ENCODE measurements around the gene SETBP1.

SETBP1 gene

DNA sequence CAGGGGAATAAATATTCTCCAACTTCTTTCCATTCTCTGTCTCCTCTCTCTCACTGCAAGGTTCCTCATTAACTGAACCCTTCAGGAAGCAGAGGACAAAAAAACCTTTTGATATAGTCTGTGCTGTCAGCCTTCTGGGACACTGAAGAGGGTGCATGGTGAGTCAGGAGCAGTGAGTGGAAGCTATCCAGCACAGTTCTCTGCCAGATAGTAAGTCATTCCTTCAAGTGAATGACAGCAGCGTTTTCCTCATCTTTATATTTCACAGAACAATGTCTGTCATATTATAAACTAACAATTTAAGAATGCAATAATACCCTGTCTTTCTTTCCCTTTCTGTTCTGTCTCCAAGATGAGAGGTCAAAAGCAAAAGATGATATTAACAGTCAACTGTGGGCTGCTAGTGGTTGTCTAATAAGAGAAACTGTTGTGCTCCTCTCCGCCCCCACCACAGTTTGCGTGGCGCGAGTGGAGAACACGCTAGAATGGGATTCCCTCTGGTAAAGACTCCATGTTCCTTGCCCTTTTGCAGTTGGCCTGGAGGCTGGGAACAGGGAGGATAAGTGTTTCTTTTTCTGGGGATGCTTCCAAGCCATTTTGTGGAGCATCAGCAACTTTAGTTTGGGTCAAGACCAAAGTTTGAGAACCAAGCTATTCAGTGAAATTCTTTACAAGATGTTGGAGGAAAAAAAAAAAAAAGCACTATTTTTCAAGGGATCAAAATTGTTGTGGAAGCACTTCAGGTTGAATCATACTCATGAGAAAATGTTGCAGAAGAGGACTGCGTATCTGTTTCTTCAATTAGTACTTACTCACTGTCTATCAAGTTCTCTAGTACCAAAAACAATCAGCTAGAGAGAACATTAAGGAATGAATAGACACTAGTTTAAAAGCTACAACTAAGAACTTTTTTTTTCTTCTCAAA, 430.2 kb downstream of the SETBP1 start:
- no peak for DNase-seq (ENCODE audit: low spot score)

DNA sequence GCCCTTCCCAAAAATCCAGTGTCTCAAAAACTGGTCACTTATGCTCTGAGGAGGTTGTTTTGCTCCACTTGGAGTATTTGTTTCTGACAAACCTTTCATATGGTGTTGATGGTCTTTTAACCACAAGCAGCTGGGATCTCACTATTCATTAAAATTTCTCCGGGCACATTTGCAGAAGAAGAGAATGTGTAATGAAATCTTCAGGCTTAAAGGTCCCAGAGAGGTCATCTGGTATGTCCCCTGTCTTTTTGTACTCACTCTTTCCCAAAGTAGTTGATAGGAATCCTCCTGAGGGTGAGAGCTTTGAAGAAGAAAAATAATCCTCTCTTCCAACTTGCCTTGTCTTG, 430.8 kb downstream of the SETBP1 start:
- DNase-seq (ENCODE audit: low spot score), result no peak

DNA sequence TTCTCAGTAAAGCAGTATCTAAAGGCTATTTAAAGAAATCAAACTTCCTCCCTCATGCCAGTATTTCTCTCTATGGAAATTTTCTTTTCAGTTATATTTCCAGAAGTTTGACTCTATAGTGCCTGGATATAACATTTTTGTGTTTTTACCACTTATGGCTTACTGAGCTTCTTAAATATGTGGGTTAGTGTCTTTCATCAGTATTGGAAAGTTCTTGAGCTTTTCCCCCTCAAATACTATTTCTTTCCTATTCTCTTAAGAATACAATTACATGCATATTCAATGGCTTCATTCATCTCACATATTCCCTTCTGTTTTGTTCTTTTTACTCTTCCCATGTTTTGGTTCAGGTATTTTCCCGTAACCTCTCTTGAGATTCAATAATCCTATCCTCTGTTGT, 432.0 kb downstream of the SETBP1 start:
- DNase-seq (ENCODE audit: low spot score), result no peak

DNA sequence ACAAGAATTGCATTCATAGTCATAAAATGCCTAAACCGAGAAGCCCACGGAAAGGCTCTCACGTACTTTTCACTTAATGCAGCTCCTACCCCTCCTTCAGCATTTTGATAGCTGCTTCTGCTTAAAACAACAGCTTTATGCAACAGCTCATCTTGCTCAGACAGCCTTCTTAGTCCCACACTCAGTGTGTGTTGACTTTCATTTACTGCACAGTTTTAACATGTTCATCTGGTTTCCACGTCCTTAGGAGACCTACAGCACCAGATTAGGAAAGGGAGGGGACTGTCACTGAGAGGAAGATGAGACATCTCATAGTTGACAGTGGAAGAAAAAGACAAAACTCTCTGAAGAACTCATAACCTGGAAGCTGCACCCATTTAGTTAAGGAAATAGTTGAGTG, 435.4 kb downstream of the SETBP1 start:
- DNase-seq (ENCODE audit: low spot score), result no peak

Data from hematopoietic multipotent progenitor cell treated with erythropoietin and hydrocortisone succinate and interleukin-3 and kit ligand, for 15 days (in vitro differentiated cells).